Upper lobe of right lung (tissue), 1 donor: Measurements from ENCODE around the gene NCKAP5. TPM values are rescaled to one million over a fixed set of nuclear protein-coding genes. Genes with fewer than 3 reads are reported as not detected.

Source experiments
- ATAC-seq: fragments of 200-7000 bp; cut with Tn5 transposase; one replicate; pipeline ENCODE4 v1.9.1; 2020; ENCODE audit warnings: mild to moderate bottlenecking, moderate library complexity
- DNase-seq: peaks from one replicate; pipeline ENCODE4 v3.0.0-alpha.2; 2020
- H3K27ac ChIP-seq: fragments of 200-600 bp; one replicate; pipeline ENCODE4 v1.8.0; 2022
- H3K27me3 ChIP-seq: fragments of 200-600 bp; one replicate; pipeline ENCODE4 v1.8.0; 2022; ENCODE audit warnings: mild to moderate bottlenecking
- H3K36me3 ChIP-seq: fragments of 200-600 bp; one replicate; pipeline ENCODE4 v1.8.0; 2022
- H3K4me1 ChIP-seq: fragments of 200-600 bp; one replicate; pipeline ENCODE4 v1.8.0; 2022
- H3K4me3 ChIP-seq: fragments of 200-600 bp; one replicate; pipeline ENCODE4 v1.8.0; 2022; ENCODE audit warnings: mild to moderate bottlenecking
- H3K9me3 ChIP-seq: fragments of 200-600 bp; one replicate; pipeline ENCODE4 v1.8.0; 2022
- CTCF ChIP-seq: fragments of 200-600 bp; IDR thresholded peaks from one replicate; pipeline ENCODE4 v1.8.0; 2022; ENCODE audit warnings: antibody characterized with exemption
- intact Hi-C: fragments of 100-400 bp; cut with DNase I; formaldehyde crosslinking; loops from one replicate; pipeline ENCODE4 v1.11.0; 2022
- total RNA-seq: library from RNA; stranded (reverse); fragmentation: NEBNext Ultra II Directional; extraction: Animal tissue kit (Norgen Biotek cat#: 25700); gene quantifications from one replicate; pipeline ENCODE4 v1.2.1, GENCODE V29; 2021
- donor health status: DM: no; HTN: yes; CAD: no; lungs with severe emphysema.

The NCKAP5 gene
- total RNA-seq, 1 donor from 2014 or later = 40.8 TPM

- Histone ChIP-seq H3K4me3 (no peak overlapping the region), H3K4me1 (no peaks in the 10 kb centered on the region), H3K27ac (no peak overlapping the region), H3K27me3 (no peaks in the 10 kb centered on the region), H3K36me3 (no peaks in the 10 kb centered on the region), H3K9me3 (no peaks in the 10 kb centered on the region)
- no peak for TF ChIP-seq CTCF
- DNase-seq (no peak), ATAC-seq (no peak)
- intact Hi-C loops = no loop called here
These were observed 142.7 kb downstream of the NCKAP5 start for GRCh38 chr2:133425612-133426011.

GRCh38 chr2:133424876-133425275 is 143.4 kb downstream of the NCKAP5 start:
- ATAC-seq = no peak
- TF ChIP-seq CTCF = no peak
- no peaks in the 10 kb centered on the region for H3K27me3 ChIP-seq
- DNase-seq = no peak
- H3K4me3 ChIP-seq = no peak overlapping the region
- no peaks in the 10 kb centered on the region for H3K9me3 ChIP-seq
- intact Hi-C loops = no loop called here
- H3K27ac ChIP-seq = no peak overlapping the region
- no peaks in the 10 kb centered on the region for H3K36me3 ChIP-seq
- H3K4me1 ChIP-seq = no peaks in the 10 kb centered on the region

- no peak overlapping the region for H3K27ac ChIP-seq
- no peak for TF ChIP-seq CTCF
- H3K27me3 ChIP-seq = no peaks in the 10 kb centered on the region
- no peaks in the 10 kb centered on the region for H3K4me1 ChIP-seq
- no peak for DNase-seq
- H3K9me3 ChIP-seq = no peaks in the 10 kb centered on the region
- ATAC-seq = no peak
- intact Hi-C loops = no loop called here
- H3K36me3 ChIP-seq = no peaks in the 10 kb centered on the region
- no peak overlapping the region for H3K4me3 ChIP-seq
These were observed 145.3 kb downstream of the NCKAP5 start for GRCh38 chr2:133422931-133423351.

- Histone ChIP-seq H3K4me3 (peak overlapping the region; percentile 24), H3K9me3 (no peaks in the 10 kb centered on the region), H3K27ac (no peak overlapping the region), H3K4me1 (no peaks in the 10 kb centered on the region), H3K36me3 (no peaks in the 10 kb centered on the region), H3K27me3 (no peaks in the 10 kb centered on the region)
- DNase-seq (no peak), ATAC-seq (peak; percentile 79)
- intact Hi-C loops = no loop called here
- TF ChIP-seq CTCF = no peak
These were observed 146.5 kb downstream of the NCKAP5 start for GRCh38 chr2:133421516-133422324.

- Histone ChIP-seq H3K4me1 (no peaks in the 10 kb centered on the region), H3K4me3 (peak overlapping the region; percentile 24), H3K27me3 (no peaks in the 10 kb centered on the region), H3K36me3 (no peaks in the 10 kb centered on the region), H3K27ac (no peak overlapping the region), H3K9me3 (no peaks in the 10 kb centered on the region)
- TF ChIP-seq CTCF = no peak
- DNase-seq (no peak), ATAC-seq (no peak)
- intact Hi-C loops = no loop called here
These were observed 147.5 kb downstream of the NCKAP5 start for GRCh38 chr2:133420788-133421187.
